ENCODE results near the gene SYCP2L. TPM values are rescaled to one million over a fixed set of nuclear protein-coding genes. Genes with fewer than 3 reads are reported as not detected.
"Not testable (repeated sequence)": the region's sequence is repeated elsewhere in the genome, so short reads cannot be mapped to it uniquely, and the experiment has no call there.

SYCP2L gene
- total RNA-seq, 4 donors from 2014 or later = 0.95 TPM; not detected in 3

DNA sequence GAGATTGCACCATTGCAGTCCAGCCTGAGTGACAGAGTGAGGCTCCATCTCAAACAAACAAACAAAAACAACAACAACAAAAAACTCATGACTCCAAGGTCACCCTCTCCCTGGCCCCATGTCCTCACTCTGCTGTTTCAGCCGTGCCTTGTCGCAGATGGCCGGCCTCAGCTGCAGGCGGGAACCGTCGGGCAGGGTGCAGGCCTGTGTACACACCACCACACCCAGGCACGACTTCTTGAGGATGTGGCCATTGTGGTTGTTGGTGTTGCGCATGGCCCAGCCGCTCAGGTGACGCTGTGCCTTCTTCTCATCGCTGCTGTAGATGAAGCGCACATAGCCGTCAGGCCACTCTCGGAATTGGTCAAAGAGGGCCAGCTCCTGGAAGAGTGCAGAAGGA, 9.8 kb upstream of the SYCP2L start:
- Histone ChIP-seq H3K27ac (no peak overlapping the region), H3K4me3 (no peak overlapping the region), H3K36me3 (no peaks in the 10 kb centered on the region), H3K4me1 (no peaks in the 10 kb centered on the region), H3K9me3 (no peaks in the 10 kb centered on the region), H3K27me3 (peaks cover 16% of the 10 kb centered on the region)
- DNase-seq = no peak
- WGBS, 2 donors (ENCODE audit: low coverage in 1 of 2) = 92 to 93% methylated on average over 6 to 14 of the region's 14 CpGs
- intact Hi-C loops (cut with DNase I; ENCODE audit: low total_unique reads) = no loop called here
- TF ChIP-seq EP300 (IDR thresholded peaks at IDR 0.05; ENCODE audit: low read depth) (no peak), POLR2AphosphoS5 (IDR thresholded peaks at IDR 0.05) (no peak), POLR2A (IDR thresholded peaks at IDR 0.05) (no peak)
- in situ Hi-C loops (cut with MboI; ENCODE audit: low pct_ligation_motif_present in 1 of 4, low pct_unique_long_range_greater_than_20kb in 1 of 4, low sequenced_read_pairs in 3 of 4) = no loop called here

DNA sequence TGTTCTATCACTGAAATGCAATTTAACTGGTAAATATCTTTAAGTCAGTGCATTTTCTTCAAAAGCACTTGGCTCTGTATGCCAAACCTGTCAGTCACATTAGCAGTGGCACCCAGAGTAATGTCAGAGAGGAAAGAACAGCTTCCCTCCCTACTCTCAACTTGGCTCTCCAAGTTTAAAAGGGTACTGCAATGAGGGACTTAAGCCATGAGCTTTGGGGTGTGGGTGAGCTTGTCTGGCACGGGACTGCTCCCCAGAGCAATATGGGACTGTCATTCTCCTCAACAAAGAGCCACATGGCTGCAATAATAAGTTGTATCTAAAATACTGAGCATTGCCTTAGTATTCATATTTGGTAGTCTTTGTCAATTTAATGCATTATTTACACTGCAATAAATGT, 9.0 kb upstream of the SYCP2L start:
- no peak for TF ChIP-seq POLR2AphosphoS5 (IDR thresholded peaks at IDR 0.05)
- no peak for TF ChIP-seq EP300 (IDR thresholded peaks at IDR 0.05; ENCODE audit: low read depth)
- TF ChIP-seq POLR2A (IDR thresholded peaks at IDR 0.05) = no peak
- TF ChIP-seq, protein P1, sequence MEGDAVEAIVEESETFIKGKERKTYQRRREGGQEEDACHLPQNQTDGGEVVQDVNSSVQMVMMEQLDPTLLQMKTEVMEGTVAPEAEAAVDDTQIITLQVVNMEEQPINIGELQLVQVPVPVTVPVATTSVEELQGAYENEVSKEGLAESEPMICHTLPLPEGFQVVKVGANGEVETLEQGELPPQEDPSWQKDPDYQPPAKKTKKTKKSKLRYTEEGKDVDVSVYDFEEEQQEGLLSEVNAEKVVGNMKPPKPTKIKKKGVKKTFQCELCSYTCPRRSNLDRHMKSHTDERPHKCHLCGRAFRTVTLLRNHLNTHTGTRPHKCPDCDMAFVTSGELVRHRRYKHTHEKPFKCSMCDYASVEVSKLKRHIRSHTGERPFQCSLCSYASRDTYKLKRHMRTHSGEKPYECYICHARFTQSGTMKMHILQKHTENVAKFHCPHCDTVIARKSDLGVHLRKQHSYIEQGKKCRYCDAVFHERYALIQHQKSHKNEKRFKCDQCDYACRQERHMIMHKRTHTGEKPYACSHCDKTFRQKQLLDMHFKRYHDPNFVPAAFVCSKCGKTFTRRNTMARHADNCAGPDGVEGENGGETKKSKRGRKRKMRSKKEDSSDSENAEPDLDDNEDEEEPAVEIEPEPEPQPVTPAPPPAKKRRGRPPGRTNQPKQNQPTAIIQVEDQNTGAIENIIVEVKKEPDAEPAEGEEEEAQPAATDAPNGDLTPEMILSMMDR (IDR thresholded peaks at IDR 0.05) = no peak
- no peak overlapping the region for H3K4me3 ChIP-seq
- no peaks in the 10 kb centered on the region for H3K36me3 ChIP-seq
- intact Hi-C loops (cut with DNase I; ENCODE audit: low total_unique reads) (no loop called here), in situ Hi-C loops (cut with MboI; ENCODE audit: low pct_ligation_motif_present in 1 of 4, low pct_unique_long_range_greater_than_20kb in 1 of 4, low sequenced_read_pairs in 3 of 4) (no loop called here)
- H3K27ac ChIP-seq = no peak overlapping the region
- H3K27me3 ChIP-seq = peaks cover 25% of the 10 kb centered on the region
- DNase-seq = no peak
- WGBS, 2 donors (ENCODE audit: low coverage in 1 of 2) = 69 to 100% methylated on average over 1 of the region's 1 CpG
- peaks cover 0 to 6% (median 0%) of the 10 kb centered on the region in 4 donors for H3K4me1 ChIP-seq
- no peaks in the 10 kb centered on the region for H3K9me3 ChIP-seq

DNA sequence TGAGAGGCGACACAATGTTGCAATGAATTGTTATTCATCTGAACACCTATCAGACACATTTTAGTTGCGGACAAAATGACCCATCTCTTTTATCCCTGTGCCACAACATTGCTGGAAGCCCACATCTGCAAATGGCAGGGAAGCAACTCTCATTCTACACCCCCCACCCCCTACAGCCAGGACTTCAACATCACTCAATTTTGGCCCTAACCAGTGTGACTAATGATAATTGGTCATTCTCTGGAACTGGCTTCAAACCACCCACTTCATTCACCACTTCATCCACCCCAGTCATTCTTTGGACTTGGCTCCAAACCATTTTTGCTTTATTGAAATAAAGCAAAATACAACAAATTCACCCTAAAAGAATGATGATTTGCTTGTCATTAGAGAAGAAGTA, 6.5 kb upstream of the SYCP2L start:
- WGBS, 2 donors (ENCODE audit: low coverage in 1 of 2) = 84 to 94% methylated on average over 2 of the region's 2 CpGs
- Histone ChIP-seq H3K9me3 (no peaks in the 10 kb centered on the region), H3K27ac (no peak overlapping the region), H3K4me3 (no peak overlapping the region), H3K36me3 (no peaks in the 10 kb centered on the region), H3K27me3 (peaks cover 50% of the 10 kb centered on the region), H3K4me1 (peaks cover 0 to 6% (median 0%) of the 10 kb centered on the region in 4 donors)
- intact Hi-C loops (cut with DNase I; ENCODE audit: low total_unique reads) = no loop called here
- DNase-seq = no peak
- TF ChIP-seq, protein P1 (IDR thresholded peaks at IDR 0.05) = no peak
- TF ChIP-seq POLR2A (IDR thresholded peaks at IDR 0.05) (no peak), EP300 (IDR thresholded peaks at IDR 0.05; ENCODE audit: low read depth) (no peak), POLR2AphosphoS5 (IDR thresholded peaks at IDR 0.05) (no peak)
- in situ Hi-C loops (cut with MboI; ENCODE audit: low pct_ligation_motif_present in 1 of 4, low pct_unique_long_range_greater_than_20kb in 1 of 4, low sequenced_read_pairs in 3 of 4) = no loop called here

DNA sequence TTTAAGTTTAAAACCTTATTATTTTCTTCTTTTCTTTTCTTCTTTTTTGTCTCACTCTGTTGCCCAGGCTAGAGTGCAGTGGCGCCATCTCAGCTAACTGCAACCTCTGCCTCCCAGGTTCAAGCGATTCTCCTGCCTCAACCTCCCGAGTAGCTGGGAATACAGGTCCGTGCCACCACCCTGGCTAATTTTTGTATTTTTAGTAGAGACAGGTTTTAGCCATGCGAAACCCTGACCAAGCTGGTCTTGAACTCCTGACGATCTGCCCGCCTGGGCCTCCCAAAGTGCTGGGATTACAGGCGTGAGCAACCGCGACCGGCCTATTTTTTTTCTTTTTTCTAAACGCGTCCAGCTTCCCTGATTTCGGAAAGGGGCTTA, 4.6 kb upstream of the SYCP2L start:
- H3K9me3 ChIP-seq; DNase-seq; H3K36me3 ChIP-seq; in situ Hi-C loops (cut with MboI; ENCODE audit: low pct_ligation_motif_present in 1 of 4, low pct_unique_long_range_greater_than_20kb in 1 of 4, low sequenced_read_pairs in 3 of 4); intact Hi-C loops (cut with DNase I; ENCODE audit: low total_unique reads); H3K27ac ChIP-seq; H3K4me3 ChIP-seq: not testable (repeated sequence)
- peaks cover 68% of the 10 kb centered on the region for H3K27me3 ChIP-seq
- WGBS, 2 donors (ENCODE audit: low coverage in 1 of 2) = 19 to 35% methylated on average over 7 to 14 of the region's 14 CpGs
- H3K4me1 ChIP-seq = peaks cover 0 to 16% (median 4%) of the 10 kb centered on the region in 4 donors

DNA sequence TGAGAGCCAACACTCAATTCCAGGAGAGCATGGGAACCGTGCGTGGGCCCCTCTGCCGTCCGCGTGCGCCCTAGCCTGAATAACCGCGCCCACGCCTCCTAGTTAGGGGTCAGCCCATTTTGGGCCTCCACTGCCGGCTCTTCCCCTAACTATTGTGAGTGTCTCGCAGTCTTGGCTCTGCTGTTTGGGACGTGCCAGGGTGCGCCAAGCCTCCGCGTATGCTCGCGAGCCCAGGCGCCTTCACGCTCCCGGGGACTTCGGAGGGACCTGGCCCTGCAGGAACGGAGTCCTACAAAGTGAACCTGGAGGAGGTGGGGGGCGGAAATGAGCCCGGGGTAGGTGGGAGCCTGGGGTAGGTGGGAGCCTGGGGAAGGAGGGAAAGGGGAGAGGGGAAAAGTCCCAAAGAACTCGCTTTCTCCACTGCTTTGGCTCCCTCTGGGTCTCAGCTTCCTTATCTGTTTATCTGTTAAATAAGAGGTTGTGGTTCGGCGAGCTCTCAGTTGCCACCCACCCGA, 4.1 kb upstream of the SYCP2L start:
- DNase-seq = no peak
- Histone ChIP-seq H3K9me3 (no peaks in the 10 kb centered on the region), H3K27me3 (peaks cover 73% of the 10 kb centered on the region), H3K4me3 (no peak overlapping the region), H3K36me3 (no peaks in the 10 kb centered on the region), H3K27ac (no peak overlapping the region), H3K4me1 (peaks cover 0 to 16% (median 4%) of the 10 kb centered on the region in 4 donors)
- intact Hi-C loops (cut with DNase I; ENCODE audit: low total_unique reads) (no loop called here), in situ Hi-C loops (cut with MboI; ENCODE audit: low pct_ligation_motif_present in 1 of 4, low pct_unique_long_range_greater_than_20kb in 1 of 4, low sequenced_read_pairs in 3 of 4) (no loop called here)
- TF ChIP-seq POLR2A (IDR thresholded peaks at IDR 0.05) (no peak), POLR2AphosphoS5 (IDR thresholded peaks at IDR 0.05) (no peak), EP300 (IDR thresholded peaks at IDR 0.05; ENCODE audit: low read depth) (no peak)
- TF ChIP-seq, protein P1 (IDR thresholded peaks at IDR 0.05) = no peak
- WGBS, 2 donors (ENCODE audit: low coverage in 1 of 2) = 25% methylated on average over 28 of the region's 28 CpGs; no CpG with 5 or more reads in 1 of the 2 donors

Measured in transverse colon (tissue), 4 donors.